Endodermal cell (in vitro differentiated cells): ENCODE data around the gene CDH4. TPM values are rescaled to one million over a fixed set of nuclear protein-coding genes. Genes with fewer than 3 reads are reported as not detected.

Experiments
- DNase-seq: peaks from one replicate; pipeline ENCODE4 v3.0.0-alpha.2; 2017
- H3K27ac ChIP-seq: 2 replicates; pipeline ENCODE4 v1.5.1; 2013; ENCODE audit warnings: mild to moderate bottlenecking, low read depth, low read length, moderate library complexity
- H3K27me3 ChIP-seq: 2 replicates; pipeline ENCODE4 v1.6.1; 2013; ENCODE audit warnings: mild to moderate bottlenecking, low read length, moderate library complexity; ENCODE audit not compliant: insufficient read depth, control insufficient read depth, poor library complexity, severe bottlenecking
- H3K36me3 ChIP-seq: 2 replicates; pipeline ENCODE4 v1.7.0; 2013; ENCODE audit warnings: mild to moderate bottlenecking, low read length, moderate library complexity; ENCODE audit not compliant: control insufficient read depth, insufficient read depth
- H3K4me1 ChIP-seq: one replicate; pipeline ENCODE4 v1.7.0; 2013; ENCODE audit warnings: low read length; ENCODE audit not compliant: control insufficient read depth, insufficient read depth
- H3K4me3 ChIP-seq: 2 replicates; pipeline ENCODE4 v1.5.1; 2013; ENCODE audit warnings: mild to moderate bottlenecking, low read length, moderate library complexity
- H3K9ac ChIP-seq: 2 replicates; pipeline ENCODE4 v1.6.1; 2013; ENCODE audit warnings: mild to moderate bottlenecking, low read length, moderate library complexity; ENCODE audit not compliant: poor library complexity, severe bottlenecking; ENCODE audit errors: extremely low read depth
- H3K9me3 ChIP-seq: 2 replicates; pipeline ENCODE4 v1.6.1; 2013; ENCODE audit warnings: mild to moderate bottlenecking, low read length, moderate library complexity; ENCODE audit not compliant: control insufficient read depth
- H3K27ac Mint-ChIP-seq: 2 replicates; pipeline ENCODE4 v1.8.0; 2020; ENCODE audit warnings: mixed read lengths
- H3K27me3 Mint-ChIP-seq: 2 replicates; pipeline ENCODE4 v1.8.0; 2021; ENCODE audit warnings: mild to moderate bottlenecking, mixed read lengths; ENCODE audit not compliant: insufficient read depth
- H3K36me3 Mint-ChIP-seq: 2 replicates; pipeline ENCODE4 v1.8.0; 2020; ENCODE audit warnings: low read depth, mixed read lengths
- H3K4me1 Mint-ChIP-seq: 2 replicates; pipeline ENCODE4 v1.8.0; 2020; ENCODE audit warnings: mixed read lengths
- H3K4me3 Mint-ChIP-seq: 2 replicates; pipeline ENCODE4 v1.8.0; 2020; ENCODE audit warnings: mild to moderate bottlenecking, moderate library complexity, mixed read lengths
- H3K9me3 Mint-ChIP-seq: 2 replicates; pipeline ENCODE4 v1.8.0; 2020; ENCODE audit warnings: mild to moderate bottlenecking, mixed read lengths
- CTCF ChIP-seq: fragments of 200-600 bp; sonication (generic); conservative IDR thresholded peaks from 2 replicates; pipeline ENCODE4 v1.5.0; 2021; ENCODE audit warnings: antibody characterized with exemption, mild to moderate bottlenecking
- WGBS, 2 experiments: methylation state at CpG; one replicate each; pipeline versions ENCODE4 v1.1.5 to v1.1.7; 2013; ENCODE audit warnings: missing lambda C conversion rate in 2 of 2, mixed read lengths in 1 of 2; ENCODE audit not compliant: insufficient coverage in 1 of 2, insufficient read length in 1 of 2; 5-methylcytosine and 5-hydroxymethylcytosine counted together
- total RNA-seq, 2 donors: library from RNA; stranded (reverse); fragmentation: NEBNext Ultra II Directional in 1 of 2; extraction: Animal tissue kit (Norgen Biotek cat#: 25700) in 1 of 2; gene quantifications; 2 replicates in 1 of 2; 3 replicates in 1 of 2; pipeline ENCODE4 v1.2.1, GENCODE V29; 2021

Gene CDH4
- total RNA-seq, 2 donors from 2014 or later, result 1.8 to 5.8 TPM

- Histone ChIP-seq H3K9me3 (no peaks in the 10 kb centered on the region), H3K36me3 (no peaks in the 10 kb centered on the region), H3K4me3 (no peak overlapping the region), H3K4me1 (no peaks in the 10 kb centered on the region), H3K9ac (no peak overlapping the region), H3K27ac (no peak overlapping the region), H3K27me3 (no peaks in the 10 kb centered on the region)
- Mint-ChIP-seq H3K4me3 (no peak overlapping the region), H3K27ac (no peak overlapping the region), H3K36me3 (peaks cover 4% of the 10 kb centered on the region), H3K4me1 (peaks cover 7% of the 10 kb centered on the region), H3K27me3 (no peaks in the 10 kb centered on the region), H3K9me3 (peaks cover 5% of the 10 kb centered on the region)
- TF ChIP-seq CTCF, result no peak
- WGBS, 2 experiments, result 91 to 92% methylated on average over 9 to 14 of the region's 14 CpGs
- no peak for DNase-seq
These were observed 679.6 kb downstream of the CDH4 start for GRCh38 chr20:61931476-61932198.

GRCh38 chr20:61932199-61932592 is 680.1 kb downstream of the CDH4 start:
- no peaks in the 10 kb centered on the region for H3K27me3 Mint-ChIP-seq
- peaks cover 7% of the 10 kb centered on the region for H3K4me1 Mint-ChIP-seq
- DNase-seq, result no peak
- no peaks in the 10 kb centered on the region for H3K9me3 ChIP-seq
- no peak for TF ChIP-seq CTCF
- 93% methylated on average over 8 to 9 of the region's 9 CpGs for WGBS, 2 experiments
- H3K36me3 Mint-ChIP-seq, result peaks cover 4% of the 10 kb centered on the region
- peaks cover 5% of the 10 kb centered on the region for H3K9me3 Mint-ChIP-seq
- no peaks in the 10 kb centered on the region for H3K4me1 ChIP-seq
- no peaks in the 10 kb centered on the region for H3K27me3 ChIP-seq
- no peak overlapping the region for H3K4me3 ChIP-seq
- no peak overlapping the region for H3K4me3 Mint-ChIP-seq
- H3K27ac Mint-ChIP-seq, result no peak overlapping the region
- no peak overlapping the region for H3K27ac ChIP-seq
- no peak overlapping the region for H3K9ac ChIP-seq
- no peaks in the 10 kb centered on the region for H3K36me3 ChIP-seq

GRCh38 chr20:61932711-61933480 is 680.8 kb downstream of the CDH4 start:
- Mint-ChIP-seq H3K27ac (no peak overlapping the region), H3K4me3 (no peak overlapping the region), H3K4me1 (peaks cover 7% of the 10 kb centered on the region), H3K36me3 (peaks cover 4% of the 10 kb centered on the region), H3K27me3 (no peaks in the 10 kb centered on the region), H3K9me3 (peaks cover 5% of the 10 kb centered on the region)
- Histone ChIP-seq H3K27ac (no peak overlapping the region), H3K4me1 (no peaks in the 10 kb centered on the region), H3K36me3 (no peaks in the 10 kb centered on the region), H3K4me3 (no peak overlapping the region), H3K9me3 (no peaks in the 10 kb centered on the region), H3K9ac (no peak overlapping the region), H3K27me3 (no peaks in the 10 kb centered on the region)
- 92 to 95% methylated on average over 28 to 38 of the region's 38 CpGs for whole genome bisulfite sequencing, 2 experiments
- no peak for TF ChIP-seq CTCF
- peak; percentile 28 for DNase-seq
